NCI-H2196 treated with DMSO at 0.1 percent for 48 hours (cell line): ENCODE results near the gene TAOK2.
A peak's percentile ranks its signal among the peaks of the same experiment; 100 is the strongest.
"Not testable (repeated sequence)": the region's sequence is repeated elsewhere in the genome, so short reads cannot be mapped to it uniquely, and the experiment has no call there.

Experiments used
- DNase-seq: peaks from one replicate; lab custom pipeline; 2025; ENCODE audit not compliant: unreplicated experiment; lab: John Stamatoyannopoulos, UW

The TAOK2 gene

GRCh38 chr16:29973384-29974246, at the start of gene TAOK2:
TSS of gene TAOK2 (plus strand) at chr16:29973868. CDS start at chr16:29977773, 3,905 bp downstream.
- DNase-seq = peak; percentile 99

GRCh38 chr16:29925105-29925756, 48.4 kb upstream of the TAOK2 start:
- no peak for DNase-seq

- DNase-seq = peak; percentile 65
These were observed 47.6 kb upstream of the TAOK2 start, which contains the start of gene KCTD13 for GRCh38 chr16:29925781-29926710. TSS of gene KCTD13 (minus strand) at chr16:29926226. CDS start at chr16:29926033, 193 bp downstream.

- no peak for DNase-seq
These were observed 47.0 kb upstream of the TAOK2 start for GRCh38 chr16:29926711-29927052.

- no peak for DNase-seq
These were observed 46.4 kb upstream of the TAOK2 start for GRCh38 chr16:29927070-29927905.

GRCh38 chr16:29931750-29932149, 41.9 kb upstream of the TAOK2 start:
- not testable (repeated sequence) for DNase-seq

GRCh38 chr16:29940656-29941055, 33.0 kb upstream of the TAOK2 start:
- DNase-seq = no peak

- peak; percentile 23 for DNase-seq
These were observed 29.5 kb upstream of the TAOK2 start for GRCh38 chr16:29943846-29944799.

- no peak for DNase-seq
These were observed 25.8 kb upstream of the TAOK2 start for GRCh38 chr16:29947897-29948296.

- no peak for DNase-seq
These were observed 22.7 kb upstream of the TAOK2 start for GRCh38 chr16:29950806-29951461.

- DNase-seq = no peak
These were observed 21.9 kb upstream of the TAOK2 start for GRCh38 chr16:29951625-29952365.

- no peak for DNase-seq
These were observed 14.9 kb upstream of the TAOK2 start for GRCh38 chr16:29958756-29959155.

- DNase-seq = no peak
These were observed 14.4 kb upstream of the TAOK2 start for GRCh38 chr16:29959293-29959692.

- DNase-seq = not testable (repeated sequence)
These were observed 13.8 kb upstream of the TAOK2 start for GRCh38 chr16:29959821-29960220.

GRCh38 chr16:29961127-29961478, 12.6 kb upstream of the TAOK2 start:
- no peak for DNase-seq

GRCh38 chr16:29961479-29962343, 12.0 kb upstream of the TAOK2 start, which contains the start of gene TMEM219:
TSS of gene TMEM219 (plus strand) at chr16:29962079. CDS start at chr16:29963144, 1,065 bp downstream.
- DNase-seq = peak; percentile 70
